IPS-18c (cell line): ENCODE measurements around the gene PCBD1.
"Not testable (repeated sequence)": the region's sequence is repeated elsewhere in the genome, so short reads cannot be mapped to it uniquely, and the experiment has no call there.

Source experiments
- H3K4me3 ChIP-seq: 2 replicates; pipeline ENCODE4 v1.7.0; 2013; ENCODE audit warnings: low read depth, mild to moderate bottlenecking, low read length, moderate library complexity; ENCODE audit not compliant: insufficient read depth
- H3K9me3 ChIP-seq: one replicate; pipeline ENCODE4 v1.6.1; 2013; ENCODE audit warnings: mild to moderate bottlenecking, low read length, moderate library complexity; ENCODE audit not compliant: control insufficient read depth, insufficient read depth

Gene PCBD1

DNA sequence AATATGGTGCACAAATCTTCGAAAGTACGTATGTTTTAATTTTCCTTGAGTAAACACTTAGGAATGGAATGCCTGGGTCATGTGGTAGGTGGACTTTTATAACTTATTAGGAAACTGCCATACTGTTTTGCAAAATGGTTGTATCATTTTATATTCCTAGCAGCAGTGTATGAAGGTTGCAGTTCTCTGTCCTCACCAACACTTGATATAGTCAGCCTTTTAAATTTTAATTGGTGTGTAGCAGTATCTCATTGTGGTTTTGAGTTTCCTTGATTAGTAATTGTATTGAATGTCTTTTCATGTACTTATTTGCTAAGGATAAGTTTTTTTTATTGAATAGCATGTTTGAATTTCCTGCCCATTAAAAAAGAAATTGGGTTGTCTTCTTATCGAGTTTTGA lies 926 bp upstream of the PCBD1 start:
- Histone ChIP-seq H3K9me3 (peaks cover 2% of the 10 kb centered on the region), H3K4me3 (no peak overlapping the region)

DNA sequence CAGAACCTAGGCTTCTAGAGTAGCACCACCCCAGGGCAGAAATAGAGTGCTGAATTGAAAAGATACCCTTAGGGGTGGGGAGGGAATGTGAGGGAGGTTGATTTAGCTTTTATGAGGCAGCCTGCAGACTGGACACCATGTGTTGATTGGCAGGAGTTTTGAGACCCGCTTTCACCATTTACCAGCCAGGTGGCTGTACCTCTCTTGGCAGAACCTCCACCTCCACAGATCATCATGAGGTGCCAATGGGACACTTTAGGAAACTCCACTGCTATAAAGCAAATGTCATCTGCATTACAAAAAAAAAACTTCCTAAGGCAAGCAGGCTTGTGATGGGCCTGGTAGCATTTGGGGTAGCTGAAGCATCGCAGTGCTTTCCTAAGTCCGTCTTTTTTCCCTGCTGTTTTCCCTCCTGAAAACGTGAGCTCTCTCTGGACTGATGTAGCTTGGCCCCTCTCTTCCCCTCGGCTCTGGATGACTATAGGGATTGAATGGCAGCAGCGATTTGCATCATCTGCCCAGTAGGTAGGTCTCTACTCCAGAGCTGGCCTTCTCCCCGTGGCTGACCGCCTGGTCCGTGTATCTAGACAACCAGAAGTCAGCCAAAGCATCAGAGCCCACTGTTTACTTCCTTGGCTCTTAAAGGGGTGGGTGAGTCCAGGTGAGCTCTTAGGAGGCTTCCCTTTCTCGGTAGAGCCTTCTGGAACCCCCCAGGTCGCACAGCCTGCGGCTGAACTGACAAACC lies 1.3 kb downstream of the PCBD1 start:
- Histone ChIP-seq H3K4me3 (peak overlapping the region; percentile 77), H3K9me3 (peaks cover 2% of the 10 kb centered on the region)

DNA sequence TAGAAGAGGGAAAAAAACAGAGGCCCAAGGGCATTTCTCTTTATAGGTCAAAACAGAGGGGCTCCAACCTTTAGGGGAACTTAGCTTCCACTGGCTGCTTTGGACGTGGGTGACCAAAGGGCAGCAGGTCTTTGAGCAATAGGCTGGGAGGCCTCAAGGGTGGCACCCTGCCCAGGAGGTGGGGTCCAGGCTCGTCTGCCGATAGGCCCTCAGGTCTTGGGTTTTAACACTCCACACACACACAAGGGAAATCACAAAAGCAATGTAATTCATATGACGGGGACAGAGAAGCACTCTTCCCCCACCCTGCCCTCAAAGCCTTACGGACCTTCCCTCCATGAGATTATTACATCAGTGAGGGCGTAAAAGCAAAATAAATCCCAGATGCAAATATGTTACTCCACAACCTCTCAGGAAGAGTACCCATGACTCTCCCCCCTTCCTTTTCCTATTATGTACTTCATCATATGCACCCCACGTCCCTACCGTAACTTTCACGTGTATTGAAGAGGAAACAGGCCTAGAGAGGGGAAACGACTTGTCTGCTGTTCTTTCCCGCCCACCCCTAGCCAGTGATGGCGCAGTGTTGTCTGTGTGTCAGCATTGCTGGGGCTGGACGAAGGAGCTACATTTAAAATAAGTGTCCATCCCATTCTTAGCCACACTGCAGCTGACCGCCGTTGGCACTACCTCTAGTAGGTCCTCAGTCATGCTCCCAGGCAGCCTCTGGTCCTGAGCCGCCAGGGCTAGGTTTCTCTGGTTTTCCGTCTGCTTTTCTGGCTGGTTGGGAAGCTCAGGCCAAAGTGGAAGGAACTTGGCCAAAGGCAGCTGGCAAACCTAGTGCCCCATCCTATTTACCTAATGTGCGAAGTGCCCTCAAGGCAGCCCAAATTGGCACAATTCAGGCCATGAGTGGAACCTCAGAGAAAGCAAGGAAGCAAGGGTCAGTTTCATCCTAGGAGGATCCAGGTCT lies 2.1 kb downstream of the PCBD1 start:
- Histone ChIP-seq H3K9me3 (peaks cover 2% of the 10 kb centered on the region), H3K4me3 (no peak overlapping the region)

DNA sequence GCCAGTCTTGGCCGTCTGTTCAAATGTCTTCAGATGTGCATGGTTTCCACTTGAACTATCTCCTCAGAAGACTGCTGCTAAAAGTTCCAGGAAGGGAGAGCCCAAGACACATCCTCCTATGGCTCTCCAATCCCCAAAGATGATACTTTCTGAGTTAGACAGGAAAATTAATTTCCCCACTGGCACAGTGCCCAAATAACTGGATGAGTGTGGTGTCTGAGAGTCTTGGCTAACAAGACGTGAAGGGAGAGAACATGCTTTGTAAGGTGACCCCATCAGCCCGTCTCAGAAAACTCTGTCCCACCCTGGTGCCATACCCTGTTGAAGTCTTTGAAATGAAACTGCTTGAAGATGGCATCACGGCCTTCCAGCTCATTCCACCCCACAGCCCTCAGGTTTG lies 2.9 kb downstream of the PCBD1 start:
- Histone ChIP-seq H3K4me3 (no peak overlapping the region), H3K9me3 (peaks cover 2% of the 10 kb centered on the region)

DNA sequence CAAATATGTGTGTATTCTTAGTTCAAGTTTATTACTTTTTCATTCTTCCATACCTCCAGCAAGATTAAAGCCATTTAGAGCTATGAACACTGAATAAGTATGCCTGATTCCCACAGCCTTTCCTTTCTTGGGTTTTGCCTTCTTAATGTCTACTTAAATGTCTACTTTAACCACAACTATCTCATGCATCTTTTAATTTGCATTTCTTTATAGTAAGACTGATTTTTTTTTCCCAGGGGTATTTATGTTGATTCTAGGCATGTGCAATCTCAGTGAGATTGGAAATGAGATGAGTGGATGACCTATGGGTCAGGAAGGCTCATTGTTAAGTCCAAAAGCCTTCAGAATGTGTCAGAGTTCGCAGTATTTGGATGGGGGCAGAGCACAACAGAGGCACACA lies 3.6 kb downstream of the PCBD1 start:
- no peak overlapping the region for H3K4me3 ChIP-seq
- peaks cover 2% of the 10 kb centered on the region for H3K9me3 ChIP-seq

GRCh38 chr10:70880077-70880534 lies 8.3 kb downstream of the PCBD1 start:
- no peaks in the 10 kb centered on the region for H3K9me3 ChIP-seq
- H3K4me3 ChIP-seq = no peak overlapping the region

DNA sequence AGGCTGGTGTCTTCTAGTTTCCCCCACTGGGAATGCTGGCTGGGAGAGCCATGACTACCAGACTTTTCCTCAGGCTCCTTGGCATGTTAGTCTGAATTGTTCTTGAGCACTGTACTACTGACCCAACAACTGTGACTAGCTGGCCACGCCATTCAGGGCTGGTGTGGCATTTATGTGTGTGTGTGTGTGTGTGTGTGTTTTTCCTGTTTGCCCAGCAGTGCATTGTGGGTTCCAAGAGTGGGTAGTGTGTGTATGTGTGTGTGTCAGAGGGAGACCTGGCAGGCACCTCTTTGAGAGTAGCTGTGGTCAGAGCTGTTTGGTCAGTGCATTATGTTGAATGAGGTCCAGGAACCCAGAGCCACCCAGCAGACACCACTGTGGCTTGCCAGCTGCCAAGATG lies 9.2 kb downstream of the PCBD1 start:
- H3K4me3 ChIP-seq = no peak overlapping the region
- H3K9me3 ChIP-seq = no peaks in the 10 kb centered on the region

GRCh38 chr10:70874061-70874460 lies 14.3 kb downstream of the PCBD1 start:
- H3K9me3 ChIP-seq = no peaks in the 10 kb centered on the region
- H3K4me3 ChIP-seq = no peak overlapping the region

DNA sequence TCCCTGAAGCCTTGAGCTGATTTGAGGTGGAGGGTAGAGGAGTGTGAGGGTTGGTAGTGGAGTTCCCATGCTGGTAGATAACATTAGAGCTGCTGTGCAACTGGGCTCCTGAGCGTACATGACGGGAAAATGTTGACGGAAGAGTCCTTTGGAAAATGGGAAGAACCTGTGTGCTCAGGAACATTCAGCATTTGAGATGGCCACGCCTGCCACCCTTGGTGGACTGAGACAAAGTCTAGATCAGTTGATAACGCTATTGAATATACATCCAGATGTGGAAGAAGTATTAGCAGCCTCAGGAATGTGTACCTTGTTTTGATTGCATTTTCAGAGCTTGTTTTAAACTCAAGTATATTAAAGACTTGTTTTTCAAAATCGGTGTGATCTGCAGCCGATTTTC lies 16.1 kb downstream of the PCBD1 start:
- no peaks in the 10 kb centered on the region for H3K9me3 ChIP-seq
- H3K4me3 ChIP-seq = no peak overlapping the region

DNA sequence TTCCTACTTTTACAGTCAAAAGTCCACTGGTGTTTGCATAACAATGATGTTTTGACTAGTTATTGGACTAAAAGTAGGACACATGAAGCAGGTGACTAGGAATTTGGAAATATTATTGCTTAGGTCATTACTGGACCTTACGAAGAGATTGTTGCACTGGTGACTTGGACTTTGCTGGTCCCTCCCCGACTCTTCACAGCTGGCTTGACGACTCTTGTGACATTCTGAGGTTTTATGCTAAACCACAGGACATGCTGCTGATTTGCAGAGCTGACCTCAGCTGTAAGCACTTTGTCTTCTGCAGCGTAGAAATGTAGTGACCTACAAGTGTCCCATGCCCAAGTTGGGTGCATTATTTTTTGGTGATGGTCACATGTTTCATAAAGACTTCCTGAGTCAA lies 21.9 kb downstream of the PCBD1 start:
- H3K4me3 ChIP-seq = no peak overlapping the region
- no peaks in the 10 kb centered on the region for H3K9me3 ChIP-seq

DNA sequence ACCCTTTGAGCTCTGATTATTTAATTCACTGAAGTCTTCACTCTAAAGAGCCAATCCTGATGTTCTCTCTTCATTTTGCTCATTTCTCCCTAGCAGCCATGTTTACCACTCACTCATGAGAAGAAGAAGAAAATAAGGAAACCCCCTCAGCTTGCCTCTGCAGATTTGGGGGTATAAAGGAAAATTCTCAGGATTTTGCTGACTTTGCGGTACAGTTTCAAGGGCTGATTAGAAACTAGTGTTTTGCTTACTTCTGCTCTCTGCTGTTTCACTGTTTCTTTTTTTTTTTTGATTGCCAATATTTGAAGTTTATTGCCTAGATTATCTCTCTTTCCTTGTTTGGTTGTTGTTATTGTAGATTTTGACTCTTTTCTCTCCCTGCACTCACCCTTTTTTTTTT lies 23.4 kb downstream of the PCBD1 start:
- Histone ChIP-seq H3K9me3 (no peaks in the 10 kb centered on the region), H3K4me3 (no peak overlapping the region)

DNA sequence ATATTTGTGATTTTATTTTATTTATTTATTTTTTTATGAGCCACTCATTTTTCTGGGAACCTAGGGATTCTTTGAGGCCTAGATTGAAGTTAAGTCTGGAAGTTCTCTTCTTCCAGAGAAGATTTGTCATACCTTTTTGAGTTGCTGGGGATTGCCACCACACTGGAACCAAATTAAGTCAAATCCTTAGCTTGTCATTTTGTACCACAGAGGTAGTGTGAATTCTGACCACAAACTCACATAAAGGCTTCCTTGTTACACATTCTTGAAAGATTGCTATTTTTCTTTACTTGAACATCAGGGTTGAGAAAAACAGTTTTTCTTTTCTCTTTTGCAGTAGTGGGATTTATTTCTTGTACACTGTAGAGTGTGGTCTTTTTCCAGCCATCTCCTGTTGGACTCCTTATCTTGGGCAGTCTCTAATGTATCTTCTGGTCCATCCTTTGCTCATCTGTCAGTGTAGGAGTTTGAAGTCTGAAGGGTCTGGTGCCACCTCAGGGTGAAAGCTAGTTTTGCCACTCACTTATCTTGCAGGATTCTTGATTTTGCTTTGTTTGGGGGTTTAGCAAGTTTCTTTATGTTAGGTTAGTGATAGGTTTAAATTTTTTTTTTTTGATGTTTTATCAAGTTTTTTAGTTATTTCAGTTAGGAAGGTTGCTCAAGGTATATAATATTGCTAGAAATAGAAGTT lies 24.8 kb downstream of the PCBD1 start:
- Histone ChIP-seq H3K4me3 (no peak overlapping the region), H3K9me3 (no peaks in the 10 kb centered on the region)

DNA sequence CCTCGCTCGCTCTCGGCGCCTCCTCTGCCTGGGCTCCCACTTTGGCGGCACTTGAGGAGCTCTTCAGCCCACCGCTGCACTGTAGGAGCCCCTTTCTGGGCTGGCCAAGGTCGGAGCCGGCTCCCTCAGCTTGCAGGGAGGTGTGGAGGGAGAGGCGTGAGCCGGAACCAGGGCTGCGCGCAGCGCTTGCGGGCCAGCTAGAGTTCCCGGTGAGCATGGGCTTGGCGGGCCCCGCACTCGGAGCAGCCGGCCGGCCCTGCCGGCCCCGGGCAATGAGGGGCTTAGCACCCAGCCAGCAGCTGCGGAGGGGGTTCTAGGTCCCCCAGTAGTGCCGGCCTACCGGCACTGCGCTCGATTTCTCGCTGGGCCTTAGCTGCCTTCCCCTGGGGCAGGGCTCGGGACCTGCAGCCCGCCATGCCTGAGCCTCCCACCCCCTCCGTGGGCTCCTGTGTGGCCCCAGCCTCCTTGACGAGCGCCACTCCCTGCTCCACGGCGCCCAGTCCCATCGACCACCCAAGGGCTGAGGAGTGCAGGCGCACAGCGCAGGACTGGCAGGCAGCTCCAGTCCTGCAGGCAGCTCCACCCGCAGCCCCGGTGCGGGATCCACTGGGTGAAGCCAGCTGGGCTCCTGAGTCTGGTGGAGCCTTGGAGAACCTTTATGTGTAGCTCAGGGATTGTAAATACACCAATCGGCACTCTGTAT lies 26.7 kb downstream of the PCBD1 start:
- H3K9me3 ChIP-seq = not testable (repeated sequence)

DNA sequence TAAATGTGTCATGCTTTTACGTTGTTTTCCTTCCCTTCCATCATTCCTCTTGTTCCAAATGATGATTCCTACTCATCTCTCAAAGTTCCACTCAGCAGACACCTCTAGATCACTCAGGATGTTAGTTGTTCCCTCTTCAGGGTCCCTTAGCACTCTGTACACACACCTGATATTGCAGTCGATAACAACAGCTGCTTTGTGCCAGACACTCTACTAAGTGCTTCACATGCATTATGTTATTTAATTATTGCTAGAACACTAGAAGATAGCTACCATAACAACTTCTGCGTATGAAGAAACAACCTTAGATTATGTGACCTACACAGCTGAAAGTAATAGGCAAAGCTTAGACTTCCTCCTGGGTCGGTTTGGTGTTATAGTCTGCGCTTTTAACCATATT lies 29.6 kb downstream of the PCBD1 start:
- Histone ChIP-seq H3K9me3 (no peaks in the 10 kb centered on the region), H3K4me3 (no peak overlapping the region)

More for the DNA sequence above, 26.7 kb downstream of the PCBD1 start:
- not testable (repeated sequence) for H3K4me3 ChIP-seq

DNA sequence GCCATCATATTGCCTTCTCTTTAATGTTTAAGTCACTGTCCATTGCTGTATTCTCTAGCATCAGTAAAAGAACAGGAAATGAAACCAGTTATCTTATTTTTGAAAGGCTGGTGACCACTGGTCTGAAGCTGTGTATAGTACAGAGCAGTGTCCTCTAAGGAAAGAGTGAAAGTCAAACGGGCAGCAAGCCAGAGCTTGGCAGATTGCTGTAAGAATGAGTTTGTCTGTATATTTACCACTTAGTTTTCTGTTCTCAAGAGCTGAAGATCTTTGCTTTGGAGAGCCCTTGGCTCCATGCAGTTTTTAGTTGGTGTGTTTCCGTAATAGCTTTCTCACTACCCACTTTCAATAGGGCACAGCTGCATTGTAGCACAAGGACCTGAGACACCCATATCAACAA lies 31.9 kb downstream of the PCBD1 start:
- Histone ChIP-seq H3K4me3 (no peak overlapping the region), H3K9me3 (no peaks in the 10 kb centered on the region)

- no peak overlapping the region for H3K4me3 ChIP-seq
- no peaks in the 10 kb centered on the region for H3K9me3 ChIP-seq
Measured at GRCh38 chr10:70853457-70853856, 34.9 kb downstream of the PCBD1 start.

GRCh38 chr10:70853038-70853437 lies 35.3 kb downstream of the PCBD1 start:
- H3K4me3 ChIP-seq = no peak overlapping the region
- H3K9me3 ChIP-seq = no peaks in the 10 kb centered on the region
